ENCODE results near the gene RAB40B.

Gene RAB40B

DNA sequence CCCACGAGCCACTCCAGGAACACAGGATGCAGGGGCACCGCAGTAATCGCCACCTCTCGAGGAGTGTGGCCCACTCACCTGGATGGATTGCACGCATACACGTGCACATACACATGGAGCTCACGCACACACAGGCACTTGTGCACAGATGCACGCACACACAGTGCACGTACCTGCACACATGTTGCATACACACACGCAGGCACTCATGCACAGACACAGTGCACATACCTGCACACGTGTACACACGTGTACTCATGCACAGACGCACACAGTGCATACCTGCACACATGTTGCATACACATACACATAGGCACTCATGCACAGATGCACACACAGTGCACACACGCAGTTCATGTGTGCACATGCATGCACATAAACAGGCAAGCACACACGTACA lies 38.6 kb downstream of the RAB40B start:
- no peak overlapping the region for H3K27ac ChIP-seq (ENCODE audit: extremely low read depth, low read depth, low read length)
- CTCF ChIA-PET, result no interaction called here
- no peak overlapping the region for H3K4me3 ChIP-seq (ENCODE audit: low read depth, low read length)
- H3K4me1 ChIP-seq (ENCODE audit: control insufficient read depth, insufficient read depth, low read length), result no peaks in the 10 kb centered on the region
- H3K36me3 ChIP-seq (ENCODE audit: control insufficient read depth in 2 of 2, insufficient read depth in 1 of 2, low read length in 2 of 2), result peaks cover 7 to 38% of the 10 kb centered on the region in 2 experiments
- no peaks in the 10 kb centered on the region for H3K9me3 ChIP-seq (ENCODE audit: control insufficient read depth, insufficient read depth, low read depth, low read length)
- POLR2A ChIA-PET, result no interaction called here
- TF ChIP-seq, protein P1, sequence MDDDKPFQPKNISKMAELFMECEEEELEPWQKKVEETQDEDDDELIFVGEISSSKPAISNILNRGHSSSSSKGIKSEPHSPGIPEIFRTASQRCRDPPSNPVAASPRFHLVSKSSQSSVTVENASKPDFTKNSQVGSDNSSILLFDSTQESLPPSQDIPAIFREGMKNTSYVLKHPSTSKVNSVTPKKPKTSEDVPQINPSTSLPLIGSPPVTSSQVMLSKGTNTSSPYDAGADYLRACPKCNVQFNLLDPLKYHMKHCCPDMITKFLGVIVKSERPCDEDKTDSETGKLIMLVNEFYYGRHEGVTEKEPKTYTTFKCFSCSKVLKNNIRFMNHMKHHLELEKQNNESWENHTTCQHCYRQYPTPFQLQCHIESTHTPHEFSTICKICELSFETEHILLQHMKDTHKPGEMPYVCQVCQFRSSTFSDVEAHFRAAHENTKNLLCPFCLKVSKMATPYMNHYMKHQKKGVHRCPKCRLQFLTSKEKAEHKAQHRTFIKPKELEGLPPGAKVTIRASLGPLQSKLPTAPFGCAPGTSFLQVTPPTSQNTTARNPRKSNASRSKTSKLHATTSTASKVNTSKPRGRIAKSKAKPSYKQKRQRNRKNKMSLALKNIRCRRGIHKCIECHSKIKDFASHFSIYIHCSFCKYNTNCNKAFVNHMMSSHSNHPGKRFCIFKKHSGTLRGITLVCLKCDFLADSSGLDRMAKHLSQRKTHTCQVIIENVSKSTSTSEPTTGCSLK (tag by site-specific recombination; IDR thresholded peaks at IDR 0.05), result no peak
- no peak for TF ChIP-seq ZNF175 (tag by site-specific recombination; IDR thresholded peaks at IDR 0.05)
- no peak for TF ChIP-seq ZNF510 (tag by site-specific recombination; IDR thresholded peaks at IDR 0.05; ENCODE audit: insufficient replicate concordance)
- TF ChIP-seq, protein P2, sequence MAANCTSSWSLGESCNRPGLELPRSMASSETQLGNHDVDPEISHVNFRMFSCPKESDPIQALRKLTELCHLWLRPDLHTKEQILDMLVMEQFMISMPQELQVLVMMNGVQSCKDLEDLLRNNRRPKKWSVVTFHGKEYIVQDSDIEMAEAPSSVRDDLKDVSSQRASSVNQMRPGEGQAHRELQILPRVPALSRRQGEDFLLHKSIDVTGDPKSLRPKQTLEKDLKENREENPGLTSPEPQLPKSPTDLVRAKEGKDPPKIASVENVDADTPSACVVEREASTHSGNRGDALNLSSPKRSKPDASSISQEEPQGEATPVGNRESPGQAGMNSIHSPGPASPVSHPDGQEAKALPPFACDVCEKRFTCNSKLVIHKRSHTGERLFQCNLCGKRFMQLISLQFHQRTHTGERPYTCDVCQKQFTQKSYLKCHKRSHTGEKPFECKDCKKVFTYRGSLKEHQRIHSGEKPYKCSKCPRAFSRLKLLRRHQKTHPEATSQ (tag by site-specific recombination; IDR thresholded peaks at IDR 0.05), result no peak
- TF ChIP-seq, protein P3, sequence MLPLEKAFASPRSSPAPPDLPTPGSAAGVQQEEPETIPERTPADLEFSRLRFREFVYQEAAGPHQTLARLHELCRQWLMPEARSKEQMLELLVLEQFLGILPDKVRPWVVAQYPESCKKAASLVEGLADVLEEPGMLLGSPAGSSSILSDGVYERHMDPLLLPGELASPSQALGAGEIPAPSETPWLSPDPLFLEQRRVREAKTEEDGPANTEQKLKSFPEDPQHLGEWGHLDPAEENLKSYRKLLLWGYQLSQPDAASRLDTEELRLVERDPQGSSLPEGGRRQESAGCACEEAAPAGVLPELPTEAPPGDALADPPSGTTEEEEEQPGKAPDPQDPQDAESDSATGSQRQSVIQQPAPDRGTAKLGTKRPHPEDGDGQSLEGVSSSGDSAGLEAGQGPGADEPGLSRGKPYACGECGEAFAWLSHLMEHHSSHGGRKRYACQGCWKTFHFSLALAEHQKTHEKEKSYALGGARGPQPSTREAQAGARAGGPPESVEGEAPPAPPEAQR (tag by site-specific recombination; IDR thresholded peaks at IDR 0.05), result no peak
- no peak for TF ChIP-seq ZNF701 (tag by site-specific recombination; IDR thresholded peaks at IDR 0.05)
- TF ChIP-seq, protein P4, sequence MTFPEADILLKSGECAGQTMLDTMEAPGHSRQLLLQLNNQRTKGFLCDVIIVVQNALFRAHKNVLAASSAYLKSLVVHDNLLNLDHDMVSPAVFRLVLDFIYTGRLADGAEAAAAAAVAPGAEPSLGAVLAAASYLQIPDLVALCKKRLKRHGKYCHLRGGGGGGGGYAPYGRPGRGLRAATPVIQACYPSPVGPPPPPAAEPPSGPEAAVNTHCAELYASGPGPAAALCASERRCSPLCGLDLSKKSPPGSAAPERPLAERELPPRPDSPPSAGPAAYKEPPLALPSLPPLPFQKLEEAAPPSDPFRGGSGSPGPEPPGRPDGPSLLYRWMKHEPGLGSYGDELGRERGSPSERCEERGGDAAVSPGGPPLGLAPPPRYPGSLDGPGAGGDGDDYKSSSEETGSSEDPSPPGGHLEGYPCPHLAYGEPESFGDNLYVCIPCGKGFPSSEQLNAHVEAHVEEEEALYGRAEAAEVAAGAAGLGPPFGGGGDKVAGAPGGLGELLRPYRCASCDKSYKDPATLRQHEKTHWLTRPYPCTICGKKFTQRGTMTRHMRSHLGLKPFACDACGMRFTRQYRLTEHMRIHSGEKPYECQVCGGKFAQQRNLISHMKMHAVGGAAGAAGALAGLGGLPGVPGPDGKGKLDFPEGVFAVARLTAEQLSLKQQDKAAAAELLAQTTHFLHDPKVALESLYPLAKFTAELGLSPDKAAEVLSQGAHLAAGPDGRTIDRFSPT (tag by site-specific recombination; IDR thresholded peaks at IDR 0.05), result no peak
- no peak for TF ChIP-seq ZNF280D (tag by site-specific recombination; IDR thresholded peaks at IDR 0.05)
- no peak for TF ChIP-seq ZNF747 (tag by site-specific recombination; IDR thresholded peaks at IDR 0.05)
- no peak for TF ChIP-seq FEZF1 (tag by site-specific recombination; IDR thresholded peaks at IDR 0.05)
- TF ChIP-seq, protein P5, sequence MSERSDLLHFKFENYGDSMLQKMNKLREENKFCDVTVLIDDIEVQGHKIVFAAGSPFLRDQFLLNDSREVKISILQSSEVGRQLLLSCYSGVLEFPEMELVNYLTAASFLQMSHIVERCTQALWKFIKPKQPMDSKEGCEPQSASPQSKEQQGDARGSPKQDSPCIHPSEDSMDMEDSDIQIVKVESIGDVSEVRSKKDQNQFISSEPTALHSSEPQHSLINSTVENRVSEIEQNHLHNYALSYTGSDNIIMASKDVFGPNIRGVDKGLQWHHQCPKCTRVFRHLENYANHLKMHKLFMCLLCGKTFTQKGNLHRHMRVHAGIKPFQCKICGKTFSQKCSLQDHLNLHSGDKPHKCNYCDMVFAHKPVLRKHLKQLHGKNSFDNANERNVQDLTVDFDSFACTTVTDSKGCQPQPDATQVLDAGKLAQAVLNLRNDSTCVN (tag by site-specific recombination; optimal IDR thresholded peaks at IDR 0.05), result peak; percentile 8
- TF ChIP-seq PRDM1 (tag by site-specific recombination; IDR thresholded peaks at IDR 0.05), result no peak
- TF ChIP-seq MEIS1 (CRISPR knock-in tag; IDR thresholded peaks at IDR 0.05; ENCODE audit: borderline replicate concordance), result no peak
- TF ChIP-seq ZNF792 (tag by site-specific recombination; IDR thresholded peaks at IDR 0.05), result no peak
- 0 out of 2 replicates have a peak, but pooled peaks have one; percentile 26 for TF ChIP-seq SCRT2 (tag by site-specific recombination; IDR thresholded peaks at IDR 0.05)
- no peak for TF ChIP-seq HOXC10 (CRISPR knock-in tag; IDR thresholded peaks at IDR 0.05)
- no peak for TF ChIP-seq ZNF202 (tag by site-specific recombination; IDR thresholded peaks at IDR 0.05; ENCODE audit: borderline replicate concordance)
- TF ChIP-seq PRDM2 (tag by site-specific recombination; IDR thresholded peaks at IDR 0.05; ENCODE audit: borderline replicate concordance), result no peak
- TF ChIP-seq ZFP69B (tag by site-specific recombination; IDR thresholded peaks at IDR 0.05), result no peak
- TF ChIP-seq ZNF664 (tag by site-specific recombination; IDR thresholded peaks at IDR 0.05), result no peak
